Fibroblast of peridontal ligament (primary cell): ENCODE measurements around the gene SLC25A48.
A peak's percentile ranks its signal among the peaks of the same experiment; 100 is the strongest.

ENCODE experiments used
- DNase-seq: peaks from one replicate; pipeline ENCODE4 v3.0.0-alpha.2; 2010; ENCODE audit errors: extremely low read depth

Gene SLC25A48

DNA sequence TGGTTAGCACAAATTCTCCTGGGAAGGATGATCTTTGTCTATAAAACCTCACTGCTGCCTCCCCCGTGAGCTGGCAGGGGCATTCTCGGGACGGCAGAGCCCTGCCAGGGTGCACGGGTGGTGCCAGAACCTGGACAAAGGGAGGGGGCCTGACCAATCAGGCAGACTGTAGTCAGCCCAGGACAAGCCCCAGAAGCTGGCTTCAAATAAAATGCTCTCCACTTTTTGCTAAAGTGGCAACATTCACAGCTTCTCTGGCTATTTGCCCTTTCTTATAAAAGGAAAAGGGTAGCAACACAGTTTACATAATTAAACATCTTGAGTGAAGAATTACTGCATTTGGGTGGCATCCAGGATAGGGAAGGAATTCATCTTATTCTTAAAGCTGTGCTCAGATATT lies 46.8 kb downstream of the SLC25A48 start:
- no peak for DNase-seq

DNA sequence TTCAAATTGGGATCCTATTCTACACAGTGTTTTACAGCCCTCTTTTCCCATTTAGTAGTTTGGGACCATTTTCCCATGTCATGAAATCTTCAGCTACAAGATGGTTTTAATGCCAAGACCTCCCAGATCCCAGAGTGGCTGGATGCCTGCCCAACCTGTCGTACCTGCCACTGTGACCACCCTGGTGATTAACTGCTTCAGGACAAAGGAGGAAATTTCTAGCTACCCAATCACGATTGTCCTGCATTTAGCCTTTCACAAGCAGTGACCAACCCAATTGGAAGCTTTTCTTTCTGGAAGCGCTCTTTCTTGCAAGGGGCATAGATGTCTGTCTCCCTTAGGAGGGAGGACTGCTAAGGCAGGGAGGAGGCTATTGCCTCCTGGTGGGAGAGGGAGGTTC lies 47.4 kb downstream of the SLC25A48 start:
- no peak for DNase-seq

DNA sequence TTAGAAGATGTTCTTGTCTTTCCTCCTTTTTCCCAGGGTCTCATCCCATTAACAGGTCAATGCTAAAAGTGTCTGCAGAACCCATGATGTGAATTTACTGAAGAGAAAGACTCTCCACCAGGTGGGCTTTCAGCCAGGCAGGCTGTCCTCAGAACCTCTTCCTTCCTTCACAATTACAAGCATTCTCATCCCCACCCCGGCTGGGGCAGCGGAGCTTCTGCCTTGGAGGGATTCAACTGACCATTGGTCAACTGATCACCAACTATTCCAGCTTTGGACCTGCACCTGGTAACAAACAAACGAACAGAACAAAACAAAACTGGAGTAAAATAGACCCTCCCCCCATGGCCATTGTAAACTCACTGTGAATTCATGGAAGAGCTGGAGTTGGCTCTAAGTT lies 48.6 kb downstream of the SLC25A48 start:
- no peak for DNase-seq

DNA sequence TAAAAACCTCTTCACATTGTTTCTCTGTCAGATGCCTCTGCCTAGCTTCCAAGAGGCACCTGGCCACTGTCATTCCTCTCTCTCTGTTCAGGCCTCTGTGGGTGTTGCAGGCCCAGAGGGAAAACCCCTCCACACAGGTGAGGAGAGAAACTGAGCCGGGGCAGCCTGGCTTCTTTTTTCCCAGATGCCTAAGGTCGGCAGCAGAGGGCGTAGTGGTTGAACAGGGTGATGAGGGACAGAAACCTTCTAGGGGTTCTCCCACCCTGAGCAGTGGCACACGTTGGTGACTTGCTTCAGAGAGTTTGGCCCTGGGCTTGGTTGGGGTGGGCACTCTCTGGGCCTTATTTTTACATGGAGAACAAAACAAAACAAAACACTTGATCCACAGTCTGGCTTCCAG lies 49.0 kb downstream of the SLC25A48 start:
- no peak for DNase-seq

GRCh38 chr5:135885031-135885430 lies 50.6 kb downstream of the SLC25A48 start:
- no peak for DNase-seq

DNA sequence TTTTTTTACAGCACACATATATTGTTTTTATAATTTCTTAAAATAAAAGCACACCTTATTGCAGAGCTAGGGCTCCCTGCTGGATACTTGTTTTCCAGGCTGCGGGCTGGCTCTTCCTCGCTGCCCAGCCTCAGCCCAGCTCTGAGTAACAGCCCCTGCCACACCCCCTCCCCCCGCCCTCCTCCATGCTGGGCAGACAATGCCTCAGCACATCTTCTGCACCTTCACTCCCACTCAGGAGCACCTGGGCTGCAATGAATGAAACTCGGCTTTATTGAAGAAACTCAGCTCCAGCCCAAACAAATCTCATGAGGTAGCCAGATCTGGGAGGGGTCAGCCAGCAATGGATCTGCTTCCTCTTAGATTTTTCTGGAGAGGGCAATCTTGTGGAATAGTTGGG lies 51.7 kb downstream of the SLC25A48 start:
- no peak for DNase-seq

GRCh38 chr5:135887447-135887864 lies 53.0 kb downstream of the SLC25A48 start:
- peak; percentile 67 for DNase-seq

DNA sequence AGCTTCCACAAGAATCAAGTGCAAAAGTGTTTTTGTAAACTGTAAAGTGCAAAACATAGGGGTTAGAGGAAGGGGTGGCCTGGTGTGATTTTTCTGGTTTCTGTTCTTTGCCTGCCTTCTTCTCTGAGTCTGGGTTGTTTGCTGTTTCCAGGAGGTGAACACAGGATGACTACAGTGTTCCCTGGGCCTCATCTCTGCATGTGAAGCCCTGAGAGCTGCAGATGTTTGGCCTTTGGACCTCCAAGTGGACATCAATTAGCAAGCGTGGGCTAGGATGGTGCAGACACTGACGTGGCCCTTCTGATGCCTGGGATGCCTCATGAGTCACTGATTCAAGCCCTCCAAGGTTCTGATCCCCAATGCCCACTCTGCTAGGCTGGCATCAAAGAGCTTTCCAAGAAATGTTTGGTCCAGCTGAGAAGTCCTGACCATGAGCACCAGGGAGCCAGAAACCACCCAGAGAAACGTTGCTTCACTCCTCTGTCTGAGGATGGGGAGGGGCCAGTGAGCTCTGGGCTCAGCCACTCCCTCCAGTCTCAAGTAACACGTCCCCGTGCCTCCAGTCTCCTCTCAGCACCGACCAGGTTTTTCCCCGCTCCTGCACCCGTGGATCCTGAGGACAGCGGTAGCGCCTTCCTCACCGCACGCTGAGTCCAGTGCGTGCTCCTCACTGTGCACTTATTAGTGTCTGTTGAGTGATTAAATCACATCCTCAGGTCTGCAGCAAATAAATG lies 53.6 kb downstream of the SLC25A48 start:
- DNase-seq, result peak; percentile 30

DNA sequence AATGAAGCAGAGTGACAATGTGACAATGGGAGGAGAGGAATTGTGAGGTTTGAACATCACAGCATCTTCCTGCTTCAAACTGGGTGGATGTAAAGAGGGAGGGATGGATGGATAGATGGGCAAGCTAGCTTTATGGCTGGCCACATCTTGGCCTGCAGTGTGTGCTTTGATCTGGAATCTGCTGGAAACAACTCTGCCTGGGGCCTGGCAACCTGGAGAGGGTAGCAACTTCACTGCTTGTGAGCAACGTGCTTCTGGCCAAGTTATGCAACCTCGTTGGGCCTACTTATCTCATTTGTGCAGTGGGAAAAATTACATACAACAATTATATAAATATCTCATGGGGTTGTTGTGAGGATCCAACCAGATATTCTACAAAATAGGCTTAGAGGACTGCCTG lies 55.8 kb downstream of the SLC25A48 start:
- no peak for DNase-seq

DNA sequence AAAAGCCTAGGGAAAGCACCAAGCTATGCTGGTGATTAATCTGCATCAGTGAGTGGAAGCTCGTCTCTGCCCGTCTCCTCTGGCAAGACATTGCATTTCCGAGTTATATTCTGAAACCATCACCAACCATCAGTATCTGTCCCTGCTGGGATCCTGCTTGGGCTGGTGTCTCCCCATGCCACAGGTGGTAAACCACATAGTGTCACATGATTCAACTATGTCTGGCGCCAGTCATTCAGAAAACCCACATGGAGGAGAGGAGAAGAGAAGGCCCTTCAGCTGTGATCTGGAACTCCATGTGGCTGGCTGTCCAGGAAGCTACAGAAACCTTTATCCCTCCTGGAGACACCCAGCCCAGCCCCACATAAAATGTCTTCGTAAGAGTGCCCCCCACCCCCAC lies 56.4 kb downstream of the SLC25A48 start:
- DNase-seq, result no peak

GRCh38 chr5:135891268-135891667 lies 56.8 kb downstream of the SLC25A48 start:
- peak; percentile 10 for DNase-seq

- DNase-seq, result no peak
Observed at GRCh38 chr5:135891791-135892190, 57.3 kb downstream of the SLC25A48 start.

DNA sequence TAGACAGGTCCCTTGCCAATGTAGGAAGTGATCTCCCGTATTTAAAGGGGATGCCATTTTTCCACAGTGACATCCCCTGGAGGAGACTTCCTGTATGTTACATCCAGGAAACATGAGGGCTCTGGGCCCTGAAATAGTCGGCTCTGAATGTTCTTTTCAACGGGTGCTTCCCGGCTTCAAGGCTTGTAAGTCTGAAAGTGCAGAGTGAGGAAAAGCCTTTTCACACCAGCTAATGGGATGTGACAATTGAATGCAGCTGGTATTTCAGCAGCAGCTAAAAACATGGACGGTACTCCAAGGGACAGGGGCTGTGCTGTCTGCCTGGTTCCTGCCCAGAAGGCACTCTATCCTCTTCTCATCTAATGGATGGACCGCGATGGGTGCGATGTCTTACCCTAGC lies 59.8 kb downstream of the SLC25A48 start:
- DNase-seq, result no peak

- DNase-seq, result no peak
Observed at GRCh38 chr5:135894789-135895188, 60.3 kb downstream of the SLC25A48 start.

DNA sequence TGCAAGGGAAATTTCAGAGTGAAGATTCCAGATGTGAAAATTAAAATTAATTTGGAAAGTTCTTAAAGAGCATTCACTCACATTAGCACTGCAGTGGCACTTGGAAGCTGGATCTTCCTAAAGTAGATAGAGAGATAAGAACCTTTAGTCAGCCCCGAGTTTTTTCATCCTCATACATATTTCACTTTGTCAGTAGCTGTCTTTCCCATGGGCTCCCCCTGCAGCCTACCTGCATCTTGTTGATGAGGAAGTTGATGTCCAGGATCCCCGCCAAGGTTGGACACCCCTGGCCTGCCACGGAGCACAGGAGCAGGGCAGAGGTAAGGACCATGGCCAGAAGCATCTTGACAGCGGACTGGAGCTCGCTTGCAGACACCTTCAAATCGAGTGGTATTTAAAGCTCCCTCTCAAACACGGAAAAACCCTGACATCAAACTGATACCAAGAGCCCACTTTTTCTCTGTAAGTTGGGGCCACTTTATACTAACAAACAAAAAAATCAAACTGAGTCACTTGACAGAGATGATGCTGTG lies 61.1 kb downstream of the SLC25A48 start, which contains the start of gene IL9:
Gene IL9 (minus strand): TSS at position 368 of the 533 bp plus-strand sequence. CDS start 25 bp downstream, at position 343.
- no peak for DNase-seq

- no peak for DNase-seq
Observed at GRCh38 chr5:135898651-135899050, 64.2 kb downstream of the SLC25A48 start.

- DNase-seq, result no peak
Observed at GRCh38 chr5:135900276-135900675, 65.8 kb downstream of the SLC25A48 start.

GRCh38 chr5:135901633-135902032 lies 67.2 kb downstream of the SLC25A48 start:
- DNase-seq, result no peak

DNA sequence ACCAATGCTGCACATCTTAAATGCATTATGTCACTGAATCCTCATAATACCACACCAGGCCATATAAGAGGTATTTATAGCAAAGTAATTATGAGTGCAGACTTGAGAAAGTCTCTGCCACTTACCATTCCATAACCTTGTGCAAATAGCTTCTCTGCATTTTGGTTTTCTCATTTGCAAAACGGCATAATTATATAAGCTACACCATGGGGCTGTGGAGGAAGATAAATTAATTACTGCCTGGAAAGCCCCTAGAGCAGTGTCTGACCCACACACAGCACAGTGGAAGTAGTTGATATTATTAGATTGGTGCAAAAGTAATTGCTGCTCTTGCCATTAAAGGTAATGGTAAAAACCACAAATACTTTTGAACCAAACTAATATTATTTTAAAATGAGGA lies 70.7 kb downstream of the SLC25A48 start:
- no peak for DNase-seq

- DNase-seq, result no peak
Observed at GRCh38 chr5:135913713-135914626, 79.5 kb downstream of the SLC25A48 start.

DNA sequence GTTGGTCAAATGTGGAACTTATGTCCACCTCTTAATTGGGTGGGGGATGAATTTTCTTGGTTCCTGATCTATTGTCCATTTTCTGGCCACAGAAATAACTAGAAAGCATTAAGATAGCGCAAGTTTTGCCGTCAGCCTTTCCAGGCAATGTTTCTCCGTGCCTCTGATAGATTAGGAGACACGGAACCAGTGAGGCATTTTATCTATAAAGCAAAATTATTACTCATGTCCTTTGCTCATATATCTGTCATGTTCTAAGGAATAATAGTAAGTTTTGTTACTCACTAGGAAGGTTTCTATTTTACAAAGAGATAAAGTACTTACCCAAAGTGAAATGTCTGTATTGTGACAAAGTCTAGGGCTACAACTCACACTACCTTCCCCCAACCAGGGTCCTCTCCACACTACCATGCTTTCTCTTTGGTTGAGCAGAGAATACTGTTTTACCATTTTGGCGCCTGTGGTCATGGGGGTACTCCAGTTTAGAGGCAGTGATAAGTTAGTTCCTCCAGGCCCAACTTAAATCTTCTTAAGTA lies 81.1 kb downstream of the SLC25A48 start:
- DNase-seq, result no peak

DNA sequence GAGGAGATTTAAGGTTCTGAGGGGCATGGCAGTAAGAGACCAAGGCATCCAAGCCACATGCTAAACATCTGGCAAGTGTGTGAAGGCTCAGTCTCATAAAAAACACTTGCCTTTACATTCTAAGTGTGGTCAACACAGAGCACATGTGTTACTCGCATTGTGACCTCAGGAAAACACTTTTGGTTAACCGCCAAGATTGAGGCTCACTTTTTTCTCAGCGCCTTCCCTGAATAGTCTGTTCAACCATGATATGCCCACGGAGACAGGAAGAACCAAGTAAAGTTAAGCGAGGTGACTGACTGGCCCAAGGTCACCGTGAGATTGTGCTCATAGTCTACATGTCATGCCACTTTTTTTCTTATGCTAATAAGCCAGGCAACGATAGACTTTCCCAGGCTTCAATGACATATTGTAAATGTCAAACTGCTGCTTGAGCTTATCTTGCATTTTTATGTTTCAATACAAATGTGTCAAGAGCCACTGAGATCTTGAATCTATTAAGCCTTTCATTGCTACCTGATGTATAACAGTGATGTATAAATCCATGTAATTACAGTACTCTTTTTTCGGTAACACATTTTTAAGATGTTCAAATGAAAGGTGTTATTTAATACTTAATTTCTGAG lies 82.3 kb downstream of the SLC25A48 start:
- no peak for DNase-seq
